Muscle layer of colon (tissue), 2 donors: ENCODE results near the gene TMEM26.
A peak's percentile ranks its signal among the peaks of the same experiment; 100 is the strongest.

Source experiments
- H3K27ac ChIP-seq: one replicate; pipeline ENCODE4 v1.7.0; 2013; ENCODE audit warnings: low read depth, mild to moderate bottlenecking, low read length, moderate library complexity
- H3K27me3 ChIP-seq, 2 donors: one replicate each; pipeline ENCODE4 v1.7.0; 2013; ENCODE audit warnings: low read length in 2 of 2, mild to moderate bottlenecking in 2 of 2; ENCODE audit not compliant: insufficient read depth in 2 of 2, control insufficient read depth in 1 of 2
- H3K36me3 ChIP-seq: one replicate; pipeline ENCODE4 v1.7.0; 2013; ENCODE audit warnings: mild to moderate bottlenecking, low read length; ENCODE audit not compliant: insufficient read depth
- H3K4me1 ChIP-seq: one replicate; pipeline ENCODE4 v1.7.0; 2013; ENCODE audit warnings: mild to moderate bottlenecking, low read length; ENCODE audit not compliant: insufficient read depth
- H3K4me3 ChIP-seq, 2 donors: one replicate each; pipeline ENCODE4 v1.7.0; 2013; ENCODE audit warnings: low read length in 2 of 2, low read depth in 1 of 2, mild to moderate bottlenecking in 1 of 2, moderate library complexity in 1 of 2
- H3K9ac ChIP-seq: one replicate; pipeline ENCODE4 v1.7.0; 2013; ENCODE audit warnings: low read length
- H3K9me3 ChIP-seq: one replicate; pipeline ENCODE4 v1.7.0; 2013; ENCODE audit warnings: mild to moderate bottlenecking, low read length
- donor health status: abdominal sarcoma.
- donor health status: Adenocarcinoma of cecum.

Gene TMEM26

GRCh38 chr10:61456095-61456789 is 3.1 kb upstream of the TMEM26 start:
- H3K27ac ChIP-seq = no peak overlapping the region

GRCh38 chr10:61455656-61456055 is 2.5 kb upstream of the TMEM26 start:
- Histone ChIP-seq H3K27ac (no peak overlapping the region), H3K4me3 (no peak overlapping the region), H3K9ac (no peak overlapping the region), H3K27me3 (peaks cover 5 to 14% of the 10 kb centered on the region in 2 donors), H3K9me3 (no peaks in the 10 kb centered on the region), H3K4me1 (peaks cover 7% of the 10 kb centered on the region), H3K36me3 (no peaks in the 10 kb centered on the region)

More at GRCh38 chr10:61456095-61456789, 3.1 kb upstream of the TMEM26 start:
- Histone ChIP-seq H3K9ac (no peak overlapping the region), H3K4me1 (peaks cover 7% of the 10 kb centered on the region), H3K9me3 (no peaks in the 10 kb centered on the region), H3K27me3 (peaks cover 5 to 14% of the 10 kb centered on the region in 2 donors), H3K4me3 (no peak overlapping the region), H3K36me3 (no peaks in the 10 kb centered on the region)

GRCh38 chr10:61454541-61454940 is 1.4 kb upstream of the TMEM26 start:
- peaks cover 7% of the 10 kb centered on the region for H3K4me1 ChIP-seq
- H3K9me3 ChIP-seq = no peaks in the 10 kb centered on the region
- no peak overlapping the region for H3K27ac ChIP-seq
- H3K9ac ChIP-seq = no peak overlapping the region
- H3K4me3 ChIP-seq = no peak overlapping the region
- no peaks in the 10 kb centered on the region for H3K36me3 ChIP-seq
- H3K27me3 ChIP-seq = peaks cover 5 to 14% of the 10 kb centered on the region in 2 donors

DNA sequence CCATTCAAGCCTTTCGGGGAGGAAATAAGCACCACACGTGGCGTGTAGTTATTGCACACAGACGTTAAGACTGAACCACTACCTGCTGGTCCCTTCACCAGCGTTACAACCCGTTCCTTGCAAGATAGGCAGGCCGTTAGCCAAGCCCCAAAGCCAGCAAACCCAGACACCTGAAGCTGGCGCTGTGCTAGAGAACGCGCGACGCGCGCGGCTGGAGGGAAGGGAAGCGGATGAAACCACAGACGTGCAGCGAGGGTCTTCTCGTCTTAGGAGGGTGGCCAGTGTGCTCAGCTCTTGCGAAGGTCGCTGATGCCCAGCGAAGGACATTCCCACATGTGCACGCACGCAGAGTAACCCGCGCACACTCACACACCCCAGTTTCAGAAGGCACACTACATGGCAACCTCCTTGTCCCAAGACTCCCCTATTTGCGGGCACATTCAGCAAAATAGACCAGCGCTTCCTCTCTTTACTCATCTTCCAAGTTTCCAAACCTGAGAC is 980 bp downstream of the TMEM26 start:
- Histone ChIP-seq H3K9ac (no peak overlapping the region), H3K27me3 (peaks cover 5 to 14% of the 10 kb centered on the region in 2 donors), H3K36me3 (no peaks in the 10 kb centered on the region), H3K9me3 (no peaks in the 10 kb centered on the region), H3K4me3 (peak overlapping the region in 1 of 2 donors; percentile 60), H3K4me1 (peaks cover 7% of the 10 kb centered on the region), H3K27ac (no peak overlapping the region)

GRCh38 chr10:61451357-61451756 is 1.8 kb downstream of the TMEM26 start:
- Histone ChIP-seq H3K36me3 (no peaks in the 10 kb centered on the region), H3K27ac (no peak overlapping the region), H3K4me3 (no peak overlapping the region), H3K9me3 (no peaks in the 10 kb centered on the region), H3K4me1 (peaks cover 7% of the 10 kb centered on the region), H3K27me3 (peaks cover 5 to 14% of the 10 kb centered on the region in 2 donors), H3K9ac (no peak overlapping the region)

GRCh38 chr10:61448841-61449600 is 4.2 kb downstream of the TMEM26 start:
- H3K27ac ChIP-seq = no peak overlapping the region
- H3K27me3 ChIP-seq = peaks cover 5 to 14% of the 10 kb centered on the region in 2 donors
- H3K36me3 ChIP-seq = no peaks in the 10 kb centered on the region
- no peaks in the 10 kb centered on the region for H3K9me3 ChIP-seq
- H3K4me1 ChIP-seq = peaks cover 7% of the 10 kb centered on the region
- no peak overlapping the region for H3K9ac ChIP-seq
- no peak overlapping the region for H3K4me3 ChIP-seq

- Histone ChIP-seq H3K9ac (no peak overlapping the region), H3K36me3 (no peaks in the 10 kb centered on the region), H3K4me1 (peaks cover 7% of the 10 kb centered on the region), H3K27ac (no peak overlapping the region), H3K9me3 (no peaks in the 10 kb centered on the region), H3K27me3 (peaks cover 0 to 11% of the 10 kb centered on the region in 2 donors), H3K4me3 (no peak overlapping the region)
Observed at GRCh38 chr10:61448091-61448490, 5.1 kb downstream of the TMEM26 start.

GRCh38 chr10:61439058-61439609 is 14.0 kb downstream of the TMEM26 start:
- Histone ChIP-seq H3K27me3 (no peaks in the 10 kb centered on the region), H3K36me3 (no peaks in the 10 kb centered on the region), H3K27ac (no peak overlapping the region), H3K4me3 (no peak overlapping the region), H3K9ac (no peak overlapping the region), H3K4me1 (no peaks in the 10 kb centered on the region), H3K9me3 (no peaks in the 10 kb centered on the region)

DNA sequence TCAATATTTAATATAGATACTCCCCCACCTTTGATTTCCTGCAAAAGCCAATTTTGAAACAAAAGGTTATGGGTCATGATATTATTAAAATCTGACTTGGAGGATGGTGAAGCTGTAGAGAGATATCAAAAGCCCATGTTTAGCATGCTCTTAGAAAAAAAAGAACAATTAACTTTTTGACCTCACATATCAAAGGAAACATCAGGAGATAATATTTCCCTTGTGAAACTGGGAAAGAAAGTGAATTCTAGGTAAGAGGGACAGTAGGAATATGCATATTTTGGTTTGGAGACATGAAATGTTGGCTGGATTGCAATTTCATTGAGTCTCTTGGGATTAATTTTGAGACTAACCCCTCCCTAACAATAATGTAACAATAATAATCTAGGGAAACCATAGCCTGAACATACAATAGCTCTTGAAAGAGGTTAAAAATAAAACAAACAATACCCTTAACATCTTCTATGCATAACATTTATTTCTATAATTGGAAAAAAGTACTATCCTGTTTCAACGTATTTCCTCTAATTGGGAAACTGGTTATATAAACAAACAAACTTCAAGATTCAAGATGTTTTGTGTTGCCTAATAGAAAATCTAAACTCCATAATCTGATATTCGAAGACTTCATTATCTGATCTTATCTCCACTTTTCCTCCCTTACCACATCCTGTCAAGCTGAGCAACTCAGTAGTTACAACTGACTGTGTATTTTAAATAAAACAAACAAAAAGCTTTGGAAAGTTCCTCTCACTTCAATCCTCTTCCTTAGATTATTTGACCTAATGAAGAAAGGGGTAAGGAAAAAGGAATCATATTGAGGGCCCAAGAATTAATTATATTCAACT is 14.8 kb downstream of the TMEM26 start:
- H3K36me3 ChIP-seq = no peaks in the 10 kb centered on the region
- H3K27me3 ChIP-seq = no peaks in the 10 kb centered on the region
- H3K4me1 ChIP-seq = no peaks in the 10 kb centered on the region
- H3K27ac ChIP-seq = no peak overlapping the region
- no peak overlapping the region for H3K9ac ChIP-seq
- no peak overlapping the region for H3K4me3 ChIP-seq
- H3K9me3 ChIP-seq = no peaks in the 10 kb centered on the region

DNA sequence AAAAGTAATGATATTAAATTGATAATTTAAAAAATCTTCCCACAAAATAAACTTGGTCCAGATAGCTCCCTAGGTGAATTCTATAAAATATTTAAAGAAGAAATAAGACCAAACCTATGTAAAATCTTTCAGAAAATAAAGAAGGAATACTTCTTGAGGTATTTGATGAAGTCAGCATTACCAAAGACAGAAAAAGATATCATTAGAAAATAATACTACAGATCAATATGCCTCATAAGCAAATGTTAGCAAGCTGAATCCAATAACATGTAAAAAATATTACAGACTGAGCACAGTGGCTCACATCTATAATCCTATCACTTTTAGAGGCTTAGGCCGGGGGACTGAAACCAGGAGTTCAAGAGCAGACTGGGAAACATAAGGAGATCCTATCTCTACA is 30.0 kb downstream of the TMEM26 start:
- H3K36me3 ChIP-seq = no peaks in the 10 kb centered on the region
- H3K27me3 ChIP-seq = no peaks in the 10 kb centered on the region
- no peak overlapping the region for H3K9ac ChIP-seq
- peaks cover 4% of the 10 kb centered on the region for H3K9me3 ChIP-seq
- no peak overlapping the region for H3K4me3 ChIP-seq
- no peaks in the 10 kb centered on the region for H3K4me1 ChIP-seq
- no peak overlapping the region for H3K27ac ChIP-seq

DNA sequence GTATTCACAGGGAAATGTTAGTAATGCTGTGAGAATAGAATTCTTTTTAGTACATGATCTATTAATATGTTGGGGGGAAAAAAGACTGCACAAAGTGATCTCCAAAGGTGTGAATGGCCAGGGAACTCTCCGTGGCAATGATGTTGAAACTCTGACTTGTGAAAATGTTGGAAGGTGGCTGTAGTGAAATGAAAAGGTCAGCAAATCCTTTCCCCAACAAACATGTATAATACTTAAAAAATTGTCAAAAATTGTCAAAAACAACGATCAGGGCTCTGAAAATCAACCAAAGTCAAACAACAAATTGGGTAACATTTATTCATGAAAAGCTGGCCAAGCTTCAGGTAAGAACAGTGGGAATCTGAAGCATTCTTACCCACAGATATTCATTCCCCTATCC is 35.5 kb downstream of the TMEM26 start:
- Histone ChIP-seq H3K36me3 (no peaks in the 10 kb centered on the region), H3K27me3 (no peaks in the 10 kb centered on the region), H3K27ac (no peak overlapping the region), H3K9ac (no peak overlapping the region), H3K4me3 (no peak overlapping the region), H3K4me1 (no peaks in the 10 kb centered on the region), H3K9me3 (no peaks in the 10 kb centered on the region)
